KMS-11 (cell line): ENCODE data around the gene FANCF.

ENCODE experiments used
- H2AFZ ChIP-seq: fragments of 200-600 bp; sonication (generic); 2 replicates; pipeline ENCODE4 v1.6.1; 2016; ENCODE audit warnings: antibody characterized with exemption, mixed run types, low read depth
- H3K27ac ChIP-seq: fragments of 200-600 bp; sonication (generic); 2 replicates; pipeline ENCODE4 v1.6.1; 2016; ENCODE audit warnings: mild to moderate bottlenecking, mixed run types
- H3K27me3 ChIP-seq: fragments of 200-600 bp; sonication (generic); 2 replicates; pipeline ENCODE4 v1.6.1; 2017; ENCODE audit warnings: mild to moderate bottlenecking, low read depth, mixed run types, moderate library complexity; ENCODE audit not compliant: insufficient read depth
- H3K36me3 ChIP-seq: fragments of 200-600 bp; sonication (generic); 2 replicates; pipeline ENCODE4 v1.6.1; 2017; ENCODE audit warnings: mild to moderate bottlenecking, mixed run types; ENCODE audit not compliant: insufficient read depth
- H3K4me1 ChIP-seq: fragments of 200-600 bp; sonication (generic); 2 replicates; pipeline ENCODE4 v1.6.1; 2016; ENCODE audit warnings: mild to moderate bottlenecking, low read depth, mixed run types; ENCODE audit not compliant: poor library complexity, severe bottlenecking
- H3K4me2 ChIP-seq: fragments of 200-600 bp; sonication (generic); 2 replicates; pipeline ENCODE4 v1.7.0; 2016; ENCODE audit warnings: mild to moderate bottlenecking, mixed run types
- H3K4me3 ChIP-seq: fragments of 200-600 bp; sonication (generic); IDR thresholded peaks from 2 replicates; pipeline ENCODE4 v1.6.1; 2017; ENCODE audit warnings: low read depth, low read length, mixed read lengths; ENCODE audit not compliant: insufficient read depth
- H3K79me2 ChIP-seq: fragments of 200-600 bp; sonication (generic); 2 replicates; pipeline ENCODE4 v1.6.1; 2016; ENCODE audit warnings: low read depth, mixed run types; ENCODE audit not compliant: insufficient read depth
- H3K9ac ChIP-seq: fragments of 200-600 bp; sonication (generic); 2 replicates; pipeline ENCODE4 v1.6.1; 2016; ENCODE audit warnings: mild to moderate bottlenecking, mixed run types
- H4K20me1 ChIP-seq: fragments of 200-600 bp; sonication (generic); 2 replicates; pipeline ENCODE4 v1.6.1; 2016; ENCODE audit warnings: mild to moderate bottlenecking, mixed run types; ENCODE audit not compliant: insufficient read depth
- TF ChIP-seq, protein P1 (sequence below): fragments of 200-600 bp; sonication (generic); conservative IDR thresholded peaks from 2 replicates; pipeline ENCODE4 v1.6.1; 2017; ENCODE audit warnings: low read depth, mild to moderate bottlenecking, antibody characterized with exemption, low read length, moderate library complexity, mixed read lengths

The FANCF gene, protein sequence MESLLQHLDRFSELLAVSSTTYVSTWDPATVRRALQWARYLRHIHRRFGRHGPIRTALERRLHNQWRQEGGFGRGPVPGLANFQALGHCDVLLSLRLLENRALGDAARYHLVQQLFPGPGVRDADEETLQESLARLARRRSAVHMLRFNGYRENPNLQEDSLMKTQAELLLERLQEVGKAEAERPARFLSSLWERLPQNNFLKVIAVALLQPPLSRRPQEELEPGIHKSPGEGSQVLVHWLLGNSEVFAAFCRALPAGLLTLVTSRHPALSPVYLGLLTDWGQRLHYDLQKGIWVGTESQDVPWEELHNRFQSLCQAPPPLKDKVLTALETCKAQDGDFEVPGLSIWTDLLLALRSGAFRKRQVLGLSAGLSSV

DNA sequence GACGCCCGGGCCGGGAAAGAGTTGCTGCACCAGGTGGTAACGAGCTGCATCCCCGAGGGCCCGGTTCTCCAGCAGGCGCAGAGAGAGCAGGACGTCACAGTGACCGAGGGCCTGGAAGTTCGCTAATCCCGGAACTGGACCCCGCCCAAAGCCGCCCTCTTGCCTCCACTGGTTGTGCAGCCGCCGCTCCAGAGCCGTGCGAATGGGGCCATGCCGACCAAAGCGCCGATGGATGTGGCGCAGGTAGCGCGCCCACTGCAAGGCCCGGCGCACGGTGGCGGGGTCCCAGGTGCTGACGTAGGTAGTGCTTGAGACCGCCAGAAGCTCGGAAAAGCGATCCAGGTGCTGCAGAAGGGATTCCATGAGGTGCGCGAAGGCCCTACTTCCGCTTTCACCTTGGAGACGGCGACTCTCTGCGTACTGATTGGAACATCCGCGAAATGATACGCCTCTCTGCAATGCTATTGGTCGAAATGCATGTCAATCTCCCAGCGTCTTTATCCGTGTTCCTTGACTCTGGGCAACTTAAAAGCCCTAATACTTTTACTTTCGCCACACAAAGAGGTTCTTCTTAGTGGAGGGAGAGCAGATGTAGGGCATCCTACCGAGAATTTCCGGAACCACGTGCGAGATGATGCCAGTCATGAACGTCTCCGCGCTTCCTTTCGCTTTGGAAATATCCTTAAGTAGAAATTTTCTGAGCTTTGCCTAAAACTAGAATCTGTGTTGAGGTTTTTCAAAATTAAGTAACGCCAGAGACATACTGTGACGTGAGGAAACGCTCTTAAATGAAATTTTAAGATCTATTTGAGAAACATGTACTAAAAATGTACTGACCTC is at the start of gene FANCF:
FANCF (minus strand) TSS at position 376 of the 840 bp plus-strand sequence; CDS start at position 363, 13 bp downstream.
- Histone ChIP-seq H3K79me2 (peaks cover 30% of the 10 kb centered on the region), H3K4me1 (peaks cover 23% of the 10 kb centered on the region), H3K4me2 (peak within 1 kb of the TSS; percentile 77), H3K27me3 (no peaks in the 10 kb centered on the region), H2AFZ (peak within 1 kb of the TSS; percentile 62), H3K4me3 (no peak within 1 kb of the TSS), H3K36me3 (no peaks in the 10 kb centered on the region), H3K27ac (peak within 1 kb of the TSS; percentile 93), H4K20me1 (no peaks in the 10 kb centered on the region), H3K9ac (peak within 1 kb of the TSS; percentile 93)
- TF ChIP-seq, protein P1, sequence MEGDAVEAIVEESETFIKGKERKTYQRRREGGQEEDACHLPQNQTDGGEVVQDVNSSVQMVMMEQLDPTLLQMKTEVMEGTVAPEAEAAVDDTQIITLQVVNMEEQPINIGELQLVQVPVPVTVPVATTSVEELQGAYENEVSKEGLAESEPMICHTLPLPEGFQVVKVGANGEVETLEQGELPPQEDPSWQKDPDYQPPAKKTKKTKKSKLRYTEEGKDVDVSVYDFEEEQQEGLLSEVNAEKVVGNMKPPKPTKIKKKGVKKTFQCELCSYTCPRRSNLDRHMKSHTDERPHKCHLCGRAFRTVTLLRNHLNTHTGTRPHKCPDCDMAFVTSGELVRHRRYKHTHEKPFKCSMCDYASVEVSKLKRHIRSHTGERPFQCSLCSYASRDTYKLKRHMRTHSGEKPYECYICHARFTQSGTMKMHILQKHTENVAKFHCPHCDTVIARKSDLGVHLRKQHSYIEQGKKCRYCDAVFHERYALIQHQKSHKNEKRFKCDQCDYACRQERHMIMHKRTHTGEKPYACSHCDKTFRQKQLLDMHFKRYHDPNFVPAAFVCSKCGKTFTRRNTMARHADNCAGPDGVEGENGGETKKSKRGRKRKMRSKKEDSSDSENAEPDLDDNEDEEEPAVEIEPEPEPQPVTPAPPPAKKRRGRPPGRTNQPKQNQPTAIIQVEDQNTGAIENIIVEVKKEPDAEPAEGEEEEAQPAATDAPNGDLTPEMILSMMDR, result no peak

DNA sequence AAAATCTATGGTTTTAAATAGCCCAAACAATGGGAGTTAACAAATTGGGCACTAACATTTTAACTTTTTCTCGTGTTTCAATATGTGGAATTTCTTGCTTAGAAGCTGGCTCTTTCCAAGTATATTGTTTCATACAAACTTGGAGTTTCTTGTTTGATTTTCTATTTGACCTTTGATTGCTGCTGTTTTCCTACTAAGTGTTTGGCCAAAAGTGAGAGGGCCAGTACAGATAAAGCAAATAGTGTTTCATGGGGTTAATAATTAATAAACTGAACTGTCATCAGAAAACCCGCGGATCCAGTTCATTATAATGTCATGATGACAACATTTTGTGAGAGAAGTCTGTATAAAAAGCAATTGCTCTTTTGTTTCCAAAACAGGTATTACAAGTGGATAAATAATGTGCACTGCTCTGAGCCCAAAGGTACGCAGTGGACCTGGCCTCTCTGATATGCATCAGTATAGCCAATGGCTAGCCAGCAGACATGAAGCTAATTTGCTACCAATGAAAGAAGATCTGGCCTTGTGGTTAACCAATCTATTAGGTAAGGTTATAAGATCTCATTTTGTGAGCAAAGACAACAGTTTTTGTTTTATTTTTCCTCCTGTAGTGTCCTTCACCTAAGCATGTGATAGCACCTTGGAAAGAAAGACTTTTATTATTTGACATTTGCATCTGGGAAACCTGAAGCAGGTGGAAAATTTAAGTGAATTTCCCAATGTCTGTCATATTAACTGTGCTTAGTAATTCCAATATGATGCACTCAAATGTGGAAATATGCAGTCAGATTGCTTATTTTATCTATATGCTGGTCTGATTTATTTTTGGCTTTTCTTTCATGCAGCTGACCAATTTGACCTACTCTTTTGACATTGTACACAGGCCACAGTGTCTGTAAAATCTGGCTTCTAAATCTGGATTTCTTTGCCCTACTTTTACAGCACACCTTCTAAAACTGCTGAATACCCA is 49.1 kb upstream of the FANCF start:
- peak overlapping the region; percentile 35 for H3K9ac ChIP-seq
- H4K20me1 ChIP-seq, result no peaks in the 10 kb centered on the region

DNA sequence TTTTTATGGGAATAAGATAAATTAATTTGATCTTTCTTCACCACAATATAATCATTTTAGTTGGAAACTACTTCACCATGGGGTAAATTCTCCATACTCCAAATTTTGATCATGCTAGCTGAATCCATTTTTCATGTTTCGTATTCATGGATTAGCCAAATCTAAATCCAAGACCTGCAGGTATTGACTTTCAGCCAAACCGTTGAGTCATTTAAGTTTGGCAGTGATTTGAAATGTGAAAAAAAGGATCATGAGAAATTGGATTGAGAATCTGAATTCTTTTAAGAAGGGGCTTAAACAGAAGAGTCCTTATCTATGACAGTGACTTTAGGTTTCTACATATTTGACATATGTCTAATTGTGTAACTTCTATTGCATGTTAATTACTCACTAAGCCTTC is 46.1 kb upstream of the FANCF start:
- TF ChIP-seq, protein P1, result no peak
- H3K9ac ChIP-seq, result peak overlapping the region; percentile 98
- H3K27me3 ChIP-seq, result no peaks in the 10 kb centered on the region
- H3K79me2 ChIP-seq, result peaks cover 78% of the 10 kb centered on the region
- no peaks in the 10 kb centered on the region for H4K20me1 ChIP-seq
- H3K4me1 ChIP-seq, result peaks cover 87% of the 10 kb centered on the region
- H3K27ac ChIP-seq, result peak overlapping the region; percentile 99
- H2AFZ ChIP-seq, result no peak overlapping the region
- peak overlapping the region; percentile 96 for H3K4me2 ChIP-seq
- no peak overlapping the region for H3K4me3 ChIP-seq
- no peaks in the 10 kb centered on the region for H3K36me3 ChIP-seq

More for the DNA sequence above, 49.1 kb upstream of the FANCF start:
- Histone ChIP-seq H3K27me3 (no peaks in the 10 kb centered on the region), H3K4me3 (no peak overlapping the region), H2AFZ (peak overlapping the region; percentile 21; the same call in 1 of the 2 replicates), H3K4me1 (peaks cover 84% of the 10 kb centered on the region), H3K4me2 (peak overlapping the region; percentile 96), H3K79me2 (peaks cover 56% of the 10 kb centered on the region), H3K27ac (peak overlapping the region; percentile 99), H3K36me3 (no peaks in the 10 kb centered on the region)
- TF ChIP-seq, protein P1, result no peak

DNA sequence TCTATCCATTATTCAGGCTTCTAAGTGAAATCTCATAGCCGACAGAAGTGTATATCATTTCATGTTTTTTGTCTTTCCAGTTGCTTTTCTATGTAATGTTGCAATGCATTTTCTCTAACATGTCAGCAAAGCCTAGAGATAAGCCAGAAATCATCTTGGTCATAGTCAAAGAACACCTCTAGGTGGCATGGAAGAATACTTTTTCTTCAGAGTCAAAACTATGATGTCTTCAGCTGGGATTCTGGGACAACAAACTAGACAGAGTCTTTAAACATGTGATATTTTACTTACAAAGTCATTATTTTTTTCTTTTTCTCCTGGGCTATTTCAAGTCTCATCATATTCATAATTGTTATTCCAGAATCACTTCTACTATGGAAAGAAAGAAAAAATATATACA is 45.2 kb upstream of the FANCF start:
- Histone ChIP-seq H3K79me2 (peaks cover 85% of the 10 kb centered on the region), H4K20me1 (no peaks in the 10 kb centered on the region), H3K4me1 (peaks cover 78% of the 10 kb centered on the region), H3K27me3 (no peaks in the 10 kb centered on the region), H3K4me3 (no peak overlapping the region), H2AFZ (no peak overlapping the region), H3K27ac (peak overlapping the region; percentile 99), H3K4me2 (peak overlapping the region; percentile 96), H3K36me3 (no peaks in the 10 kb centered on the region), H3K9ac (peak overlapping the region; percentile 98; the same call in 1 of the 2 replicates)
- TF ChIP-seq, protein P1, result peak; percentile 62; the same call in 1 of the 2 replicates
